GM10847 (cell line): Measurements from ENCODE around the gene GIMD1.

ENCODE experiments used
- POLR2A ChIP-seq: IDR thresholded peaks from 2 replicates; pipeline ENCODE4 v1.6.1; 2011; ENCODE audit not compliant: insufficient read length; ENCODE audit errors: extremely low read depth

Gene GIMD1

GRCh38 chr4:106358899-106359298, 9.7 kb downstream of the GIMD1 start:
- TF ChIP-seq POLR2A: no peak

DNA sequence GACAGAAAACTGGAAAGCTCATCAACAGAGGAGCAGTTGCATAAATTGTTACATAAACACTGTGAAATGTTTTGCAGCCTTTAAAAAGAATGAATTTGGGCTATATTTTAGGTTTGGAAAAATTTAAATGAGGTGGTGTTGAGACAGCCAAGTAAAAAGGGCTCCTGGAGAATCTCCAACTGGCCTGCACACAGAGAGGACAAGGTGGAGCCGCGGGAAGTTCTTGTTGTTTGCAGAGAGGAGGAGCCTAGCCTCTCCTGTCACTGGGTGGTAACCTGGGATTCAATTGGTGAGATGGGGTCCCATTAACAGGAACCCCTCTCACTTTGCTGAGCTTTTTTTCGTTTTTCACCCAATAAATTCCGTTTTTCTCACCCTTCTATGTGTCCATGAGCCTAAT, 13.4 kb downstream of the GIMD1 start:
- no peak for TF ChIP-seq POLR2A

DNA sequence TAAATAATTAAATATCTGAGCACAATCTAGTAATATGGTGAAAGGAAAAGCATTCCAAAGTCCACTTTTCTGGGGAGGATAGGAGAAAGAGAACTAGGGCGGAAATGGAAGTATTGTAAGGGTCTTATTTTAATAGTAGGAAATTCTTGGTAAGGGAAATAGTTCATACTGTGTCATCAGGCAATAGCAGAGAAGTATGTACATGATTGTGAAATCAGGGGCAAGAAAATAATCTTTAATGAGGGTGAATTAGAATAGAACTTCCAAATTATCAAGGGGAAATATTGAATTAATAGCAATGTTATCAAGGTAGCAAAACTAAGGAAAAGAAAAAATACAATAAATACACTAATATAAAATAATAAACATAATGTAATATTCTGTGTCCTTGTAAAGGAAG, 14.8 kb downstream of the GIMD1 start:
- no peak for TF ChIP-seq POLR2A

- no peak for TF ChIP-seq POLR2A
These were observed 17.6 kb downstream of the GIMD1 start for GRCh38 chr4:106351016-106351415.

DNA sequence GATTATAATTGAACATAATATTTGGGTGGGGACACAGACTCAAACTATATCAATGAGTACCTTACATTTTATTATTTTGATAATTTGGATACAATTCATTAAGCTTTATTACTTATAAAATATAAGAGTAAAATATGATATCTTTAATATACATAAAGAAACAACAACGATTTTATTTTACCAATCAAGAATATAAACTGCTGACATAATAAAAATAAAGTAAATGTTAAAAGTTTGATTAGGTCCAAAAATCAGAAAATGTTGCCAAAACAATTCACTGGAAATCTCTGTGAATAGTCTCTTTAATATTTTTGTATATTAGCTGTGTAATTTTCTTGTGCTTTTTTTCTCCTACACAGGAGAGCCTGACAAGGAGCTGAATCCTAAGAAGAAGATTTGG, 21.4 kb downstream of the GIMD1 start:
- no peak for TF ChIP-seq POLR2A

- TF ChIP-seq POLR2A: no peak
These were observed 24.0 kb downstream of the GIMD1 start for GRCh38 chr4:106344647-106344970.

DNA sequence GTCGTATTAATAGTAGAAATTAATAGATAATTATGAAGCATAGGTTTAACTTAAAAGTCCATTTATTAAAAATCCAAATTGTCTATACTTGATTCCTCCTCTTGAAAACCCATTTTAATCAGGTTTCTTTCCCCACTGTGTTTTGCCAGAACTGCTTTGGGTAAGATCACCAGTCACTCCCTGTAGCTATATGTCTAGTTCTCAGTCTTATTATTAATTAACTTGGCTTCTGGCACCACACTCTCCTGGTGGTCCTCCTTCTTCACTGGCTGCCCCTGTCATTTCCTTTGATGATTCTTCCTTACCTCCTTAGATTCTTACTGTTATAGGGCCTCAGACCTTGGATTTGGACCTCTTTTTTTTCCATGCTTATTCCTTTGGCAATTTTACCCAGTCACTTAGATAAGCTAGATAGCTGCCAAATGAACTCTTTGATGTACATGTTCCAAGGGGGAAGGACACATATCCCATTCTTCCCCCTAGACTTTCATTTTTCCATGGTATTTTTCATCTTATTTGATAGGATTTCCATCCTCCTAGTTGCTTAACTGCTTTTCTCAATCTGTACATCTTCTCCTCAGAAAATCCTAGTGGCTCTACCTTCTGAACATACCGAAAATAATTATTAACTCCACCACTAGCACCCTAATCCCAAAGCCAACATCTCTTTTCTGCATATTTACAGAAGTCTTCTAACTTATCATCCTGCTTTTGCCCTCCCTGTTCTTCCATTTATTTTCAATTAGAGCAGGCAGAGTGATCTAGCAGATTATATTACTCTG, 24.5 kb downstream of the GIMD1 start:
- TF ChIP-seq POLR2A: no peak

DNA sequence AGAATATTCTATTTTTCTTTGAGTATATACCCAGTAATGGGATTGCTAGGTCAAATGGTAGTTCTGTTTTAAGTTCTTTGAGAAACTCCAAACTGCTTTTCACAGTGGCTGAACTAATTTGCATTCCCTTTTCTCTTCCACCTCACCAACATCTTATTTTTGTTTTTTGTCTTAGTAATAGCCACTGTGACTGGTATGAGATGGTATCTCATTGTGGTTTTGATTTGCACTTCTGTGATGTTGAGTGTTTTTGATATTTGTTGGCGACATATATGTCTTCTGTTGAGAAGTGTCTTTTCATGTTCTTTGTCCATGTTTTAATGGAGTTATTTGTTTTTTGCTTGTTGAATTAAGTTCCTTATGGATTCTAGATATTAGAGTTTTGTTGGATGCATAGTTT, 27.8 kb downstream of the GIMD1 start:
- no peak for TF ChIP-seq POLR2A

DNA sequence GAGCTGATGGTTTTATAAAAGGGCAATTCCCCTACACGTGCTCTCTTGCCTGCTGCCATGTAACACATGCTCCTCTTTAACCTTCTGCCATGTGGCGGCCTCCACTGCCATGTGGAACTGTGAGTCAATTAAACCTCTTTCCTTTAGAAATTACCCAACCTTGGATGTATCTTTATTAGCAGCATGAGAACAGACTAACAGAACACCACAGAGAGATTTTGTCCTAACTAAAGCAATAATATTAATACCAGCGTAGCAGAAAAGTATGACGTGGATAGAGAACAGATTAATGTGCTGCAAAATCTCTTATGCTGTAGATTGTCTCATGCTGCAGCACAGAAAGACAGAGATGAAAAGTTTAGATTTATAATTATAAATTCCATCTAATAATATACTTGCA, 29.1 kb downstream of the GIMD1 start:
- no peak for TF ChIP-seq POLR2A

DNA sequence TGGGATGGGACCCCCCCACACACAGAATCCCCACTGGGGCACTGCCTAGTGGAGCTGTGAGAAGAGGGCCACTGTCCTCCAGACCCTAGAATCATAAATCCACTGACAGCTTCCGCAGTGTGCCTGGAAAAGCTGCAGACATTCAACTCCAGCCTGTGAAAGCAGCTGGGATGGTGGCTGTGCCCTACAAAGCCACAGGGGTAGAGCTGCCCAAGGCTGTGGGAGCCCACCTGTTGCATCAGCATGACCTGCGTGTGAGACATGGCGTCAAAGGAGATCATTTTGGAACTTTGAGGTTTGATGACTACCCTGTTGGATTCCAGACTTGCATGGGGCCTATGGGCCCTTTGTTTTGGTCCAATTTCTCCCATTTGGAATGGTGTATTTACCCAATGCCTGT, 29.9 kb downstream of the GIMD1 start:
- TF ChIP-seq POLR2A: no peak

DNA sequence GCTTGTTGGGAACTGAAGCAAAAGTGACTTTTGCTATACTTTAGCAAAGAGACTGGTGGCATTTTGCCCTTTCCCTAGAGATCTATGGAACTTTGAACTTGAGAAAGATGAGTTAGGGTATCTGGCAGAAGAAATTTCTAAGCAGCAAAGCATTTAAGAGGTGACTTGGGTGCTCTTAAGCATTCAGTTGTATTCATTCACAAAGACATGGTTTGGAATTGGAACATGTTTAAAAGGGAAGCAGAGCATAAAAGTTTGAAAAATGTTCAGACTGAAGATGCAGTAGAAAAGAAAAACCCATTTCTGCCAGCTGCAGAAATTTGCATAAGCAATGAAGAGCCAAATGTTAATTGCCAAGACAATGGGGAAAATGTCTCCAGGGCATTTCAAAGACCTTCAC, 30.7 kb downstream of the GIMD1 start:
- TF ChIP-seq POLR2A: no peak

DNA sequence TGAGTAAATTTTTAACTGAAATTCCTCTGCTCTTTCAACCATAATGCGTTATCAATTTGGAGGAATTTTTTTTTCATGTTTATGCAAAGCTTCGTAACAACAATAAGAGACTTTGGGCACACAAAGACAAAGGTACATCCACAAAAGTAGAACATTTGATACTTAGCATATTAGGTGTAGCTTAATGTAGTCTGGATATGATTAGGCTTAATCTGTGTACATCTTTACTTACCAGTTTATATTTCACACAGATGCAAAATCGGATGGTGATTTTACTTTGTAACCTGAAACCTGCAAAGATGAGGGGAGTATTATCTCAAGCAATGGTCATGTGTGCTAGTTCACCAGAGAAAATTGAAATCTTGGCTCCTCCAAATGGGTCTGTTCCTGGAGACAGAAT, 32.0 kb downstream of the GIMD1 start:
- TF ChIP-seq POLR2A: no peak

- no peak for TF ChIP-seq POLR2A
These were observed 33.7 kb downstream of the GIMD1 start for GRCh38 chr4:106334741-106335470.

- no peak for TF ChIP-seq POLR2A
These were observed 35.4 kb downstream of the GIMD1 start for GRCh38 chr4:106333186-106333585.

GRCh38 chr4:106329041-106329618, 39.4 kb downstream of the GIMD1 start:
- TF ChIP-seq POLR2A: no peak

GRCh38 chr4:106325800-106326199, 42.8 kb downstream of the GIMD1 start:
- no peak for TF ChIP-seq POLR2A
